ENCODE data around the gene SH3RF1.

- TF ChIP-seq CTCF (IDR thresholded peaks at IDR 0.05) (no peak), POLR2AphosphoS5 (IDR thresholded peaks at IDR 0.05) (no peak), POLR2A (IDR thresholded peaks at IDR 0.05) (no peak), EP300 (IDR thresholded peaks at IDR 0.05) (no peak)
Measured at GRCh38 chr4:169064296-169064695, 206.5 kb downstream of the SH3RF1 start.

Measured in sigmoid colon (tissue), 4 donors.